ENCODE data around the gene DNAJC6.

- TF ChIP-seq CTCF (optimal IDR thresholded peaks at IDR 0.05 in 1 of 3, IDR thresholded peaks at IDR 0.05 in 1 of 3, conservative IDR thresholded peaks at IDR 0.05 in 1 of 3; ENCODE audit: extremely low read depth in 1 of 3, insufficient read depth in 2 of 3, low read length in 3 of 3) = no peak
- TF ChIP-seq EZH2 (IDR thresholded peaks at IDR 0.05; ENCODE audit: low read length) = no peak
Measured at GRCh38 chr1:65421351-65422025, 112.1 kb downstream of the DNAJC6 start.

Measured in keratinocyte (primary cell).